ENCODE results near the gene PLP1. TPM values are rescaled to one million over a fixed set of nuclear protein-coding genes. Genes with fewer than 3 reads are reported as not detected.

Gene PLP1
- polyA plus RNA-seq, 3 donors: not detected

DNA sequence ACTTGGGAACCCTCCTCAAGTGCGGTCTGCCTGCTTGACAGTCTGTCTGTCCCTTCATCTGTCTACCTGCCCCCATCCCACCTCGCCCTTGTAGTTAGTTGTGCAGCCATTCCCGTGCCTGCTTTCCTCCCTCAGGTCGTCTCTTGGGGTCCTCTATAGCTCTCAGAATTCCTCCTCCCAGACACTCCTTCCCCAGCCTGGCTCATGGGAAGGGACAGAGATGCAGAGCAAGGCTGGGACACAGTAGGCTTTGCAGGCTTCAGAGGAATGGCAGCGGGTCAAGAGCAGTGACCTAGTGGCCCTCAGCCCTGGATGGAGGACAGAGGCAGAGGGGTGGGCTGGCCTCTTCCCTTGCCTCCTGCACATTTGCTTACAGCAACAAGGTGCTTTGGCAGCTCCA is 47.6 kb upstream of the PLP1 start:
- WGBS (ENCODE audit: insufficient coverage): 100% methylated on average over 1 of the region's 5 CpGs
- Mint-ChIP-seq H3K4me3 (no peak overlapping the region), H3K36me3 (no peaks in the 10 kb centered on the region), H3K4me1 (peaks cover 30% of the 10 kb centered on the region), H3K27me3 (ENCODE audit: low read depth in 3 of 3) (peaks cover 0 to 7% (median 0%) of the 10 kb centered on the region in 3 donors), H3K27ac (peak overlapping the region in 2 of 7 donors; percentile 19 to 46), H3K9me3 (no peaks in the 10 kb centered on the region)
- intact Hi-C loops (cut with micrococcal nuclease): no loop called here
- Histone ChIP-seq H2AFZ (ENCODE audit: insufficient read depth, low read depth, low read length, poor library complexity, severe bottlenecking) (peak overlapping the region; percentile 56), H3K36me3 (replicated peaks in 1 of 2; ENCODE audit: control insufficient read depth in 1 of 2, insufficient read depth in 2 of 2, low read length in 2 of 2) (no peaks in the 10 kb centered on the region), H3K9ac (ENCODE audit: insufficient read depth, low read length, poor library complexity, severe bottlenecking) (no peak overlapping the region), H3K27ac (ENCODE audit: low read depth in 1 of 2, low read length in 2 of 2) (peak overlapping the region in 1 of 2 donors; percentile 77), H3K27me3 (ENCODE audit: control insufficient read depth in 2 of 2, insufficient read depth in 2 of 2, low read length in 2 of 2) (no peaks in the 10 kb centered on the region), H3K4me1 (ENCODE audit: control insufficient read depth in 1 of 2, insufficient read depth in 2 of 2, low read length in 2 of 2) (peaks cover 32 to 33% of the 10 kb centered on the region in 2 donors), H3K4me2 (replicated peaks; ENCODE audit: extremely low read depth, low read length, poor library complexity, severe bottlenecking) (no peak overlapping the region), H3K4me3 (replicated peaks in 1 of 3; ENCODE audit: low read depth in 2 of 3, low read length in 3 of 3) (no peak overlapping the region), H3K9me3 (replicated peaks in 1 of 2; ENCODE audit: control insufficient read depth in 1 of 2, insufficient read depth in 1 of 2, low read length in 2 of 2) (no peaks in the 10 kb centered on the region), H4K20me1 (ENCODE audit: insufficient read depth, low read length) (no peaks in the 10 kb centered on the region), H3K79me2 (ENCODE audit: insufficient read depth, low read length) (no peaks in the 10 kb centered on the region)
- DNase-seq: no peak
- TF ChIP-seq, protein P1, sequence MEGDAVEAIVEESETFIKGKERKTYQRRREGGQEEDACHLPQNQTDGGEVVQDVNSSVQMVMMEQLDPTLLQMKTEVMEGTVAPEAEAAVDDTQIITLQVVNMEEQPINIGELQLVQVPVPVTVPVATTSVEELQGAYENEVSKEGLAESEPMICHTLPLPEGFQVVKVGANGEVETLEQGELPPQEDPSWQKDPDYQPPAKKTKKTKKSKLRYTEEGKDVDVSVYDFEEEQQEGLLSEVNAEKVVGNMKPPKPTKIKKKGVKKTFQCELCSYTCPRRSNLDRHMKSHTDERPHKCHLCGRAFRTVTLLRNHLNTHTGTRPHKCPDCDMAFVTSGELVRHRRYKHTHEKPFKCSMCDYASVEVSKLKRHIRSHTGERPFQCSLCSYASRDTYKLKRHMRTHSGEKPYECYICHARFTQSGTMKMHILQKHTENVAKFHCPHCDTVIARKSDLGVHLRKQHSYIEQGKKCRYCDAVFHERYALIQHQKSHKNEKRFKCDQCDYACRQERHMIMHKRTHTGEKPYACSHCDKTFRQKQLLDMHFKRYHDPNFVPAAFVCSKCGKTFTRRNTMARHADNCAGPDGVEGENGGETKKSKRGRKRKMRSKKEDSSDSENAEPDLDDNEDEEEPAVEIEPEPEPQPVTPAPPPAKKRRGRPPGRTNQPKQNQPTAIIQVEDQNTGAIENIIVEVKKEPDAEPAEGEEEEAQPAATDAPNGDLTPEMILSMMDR (IDR thresholded peaks at IDR 0.05): no peak

DNA sequence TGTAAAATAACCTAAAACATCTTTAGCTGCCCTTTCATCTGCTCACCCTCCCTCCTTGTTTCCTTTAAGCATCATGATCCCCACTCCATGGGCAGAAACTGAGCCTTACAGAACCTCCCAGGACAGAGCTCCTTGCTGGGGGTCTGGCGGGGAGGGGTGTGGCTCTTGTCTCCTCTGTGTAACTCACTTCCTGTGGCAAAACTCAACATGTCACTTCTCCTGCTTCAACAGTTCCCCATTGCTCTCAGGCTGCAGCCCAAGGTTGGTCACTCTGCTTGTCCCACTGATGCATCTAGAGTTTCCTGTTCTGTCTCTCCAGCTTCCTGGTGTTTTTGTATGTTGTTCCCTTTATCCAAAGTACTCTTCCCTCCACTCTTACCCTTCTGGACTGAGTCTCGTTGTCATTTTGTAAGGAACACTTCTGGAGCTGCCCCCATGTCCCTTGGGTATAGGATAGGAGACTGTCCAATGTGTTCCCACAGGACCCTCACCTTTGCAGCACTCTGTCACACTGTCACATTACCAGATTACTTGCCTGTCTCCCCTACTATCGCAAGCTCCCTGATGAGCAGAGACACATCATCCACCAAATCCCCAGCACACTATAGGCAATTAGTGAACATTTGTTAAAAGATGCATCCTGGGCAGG is 46.4 kb upstream of the PLP1 start:
- Histone ChIP-seq H4K20me1 (ENCODE audit: insufficient read depth, low read length) (no peaks in the 10 kb centered on the region), H3K27me3 (ENCODE audit: control insufficient read depth in 2 of 2, insufficient read depth in 2 of 2, low read length in 2 of 2) (no peaks in the 10 kb centered on the region), H3K27ac (ENCODE audit: low read depth in 1 of 2, low read length in 2 of 2) (peak overlapping the region; percentile 51 to 77), H3K9ac (ENCODE audit: insufficient read depth, low read length, poor library complexity, severe bottlenecking) (no peak overlapping the region), H2AFZ (ENCODE audit: insufficient read depth, low read depth, low read length, poor library complexity, severe bottlenecking) (peak overlapping the region; percentile 56), H3K4me2 (replicated peaks; ENCODE audit: extremely low read depth, low read length, poor library complexity, severe bottlenecking) (peak overlapping the region; percentile 33), H3K4me3 (replicated peaks in 1 of 3; ENCODE audit: low read depth in 2 of 3, low read length in 3 of 3) (peak overlapping the region in 1 of 3 experiments; percentile 9), H3K4me1 (ENCODE audit: control insufficient read depth in 1 of 2, insufficient read depth in 2 of 2, low read length in 2 of 2) (peaks cover 32 to 33% of the 10 kb centered on the region in 2 donors), H3K9me3 (replicated peaks in 1 of 2; ENCODE audit: control insufficient read depth in 1 of 2, insufficient read depth in 1 of 2, low read length in 2 of 2) (no peaks in the 10 kb centered on the region), H3K36me3 (replicated peaks in 1 of 2; ENCODE audit: control insufficient read depth in 1 of 2, insufficient read depth in 2 of 2, low read length in 2 of 2) (no peaks in the 10 kb centered on the region), H3K79me2 (ENCODE audit: insufficient read depth, low read length) (no peaks in the 10 kb centered on the region)
- no CpG with 5 or more reads among the region's 3 CpGs for whole genome bisulfite sequencing (ENCODE audit: insufficient coverage)
- no peaks in the 10 kb centered on the region for H3K9me3 Mint-ChIP-seq
- intact Hi-C loops (cut with micrococcal nuclease): no loop called here
- TF ChIP-seq, protein P1 (IDR thresholded peaks at IDR 0.05): no peak
- peak; percentile 40 to 56 (median 54) for DNase-seq
- peak overlapping the region in 1 of 2 donors; percentile 85 for H3K4me3 Mint-ChIP-seq
- peaks cover 31% of the 10 kb centered on the region for H3K4me1 Mint-ChIP-seq
- peaks cover 0 to 7% (median 0%) of the 10 kb centered on the region in 3 donors for H3K27me3 Mint-ChIP-seq (ENCODE audit: low read depth in 3 of 3)
- H3K36me3 Mint-ChIP-seq: no peaks in the 10 kb centered on the region
- peak overlapping the region; percentile 80 to 92 (median 87) for H3K27ac Mint-ChIP-seq
